ENCODE results near the gene SIAH1. TPM values are rescaled to one million over a fixed set of nuclear protein-coding genes. Genes with fewer than 3 reads are reported as not detected.

The SIAH1 gene
- total RNA-seq, 1 donor from 2014 or later = 29.4 TPM

- Mint-ChIP-seq H3K4me1 (ENCODE audit: unreplicated experiment) (no peaks in the 10 kb centered on the region), H3K4me3 (ENCODE audit: unreplicated experiment) (no peak overlapping the region), H3K27me3 (ENCODE audit: unreplicated experiment) (no peaks in the 10 kb centered on the region), H3K36me3 (ENCODE audit: unreplicated experiment) (no peaks in the 10 kb centered on the region), H3K27ac (ENCODE audit: unreplicated experiment) (no peak overlapping the region), H3K9me3 (ENCODE audit: unreplicated experiment) (no peaks in the 10 kb centered on the region)
- DNase-seq (ENCODE audit: extremely low spot score, unreplicated experiment) = no peak
- TF ChIP-seq, protein P1, sequence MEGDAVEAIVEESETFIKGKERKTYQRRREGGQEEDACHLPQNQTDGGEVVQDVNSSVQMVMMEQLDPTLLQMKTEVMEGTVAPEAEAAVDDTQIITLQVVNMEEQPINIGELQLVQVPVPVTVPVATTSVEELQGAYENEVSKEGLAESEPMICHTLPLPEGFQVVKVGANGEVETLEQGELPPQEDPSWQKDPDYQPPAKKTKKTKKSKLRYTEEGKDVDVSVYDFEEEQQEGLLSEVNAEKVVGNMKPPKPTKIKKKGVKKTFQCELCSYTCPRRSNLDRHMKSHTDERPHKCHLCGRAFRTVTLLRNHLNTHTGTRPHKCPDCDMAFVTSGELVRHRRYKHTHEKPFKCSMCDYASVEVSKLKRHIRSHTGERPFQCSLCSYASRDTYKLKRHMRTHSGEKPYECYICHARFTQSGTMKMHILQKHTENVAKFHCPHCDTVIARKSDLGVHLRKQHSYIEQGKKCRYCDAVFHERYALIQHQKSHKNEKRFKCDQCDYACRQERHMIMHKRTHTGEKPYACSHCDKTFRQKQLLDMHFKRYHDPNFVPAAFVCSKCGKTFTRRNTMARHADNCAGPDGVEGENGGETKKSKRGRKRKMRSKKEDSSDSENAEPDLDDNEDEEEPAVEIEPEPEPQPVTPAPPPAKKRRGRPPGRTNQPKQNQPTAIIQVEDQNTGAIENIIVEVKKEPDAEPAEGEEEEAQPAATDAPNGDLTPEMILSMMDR (IDR thresholded peaks at IDR 0.05) = no peak
These were observed 8.5 kb upstream of the SIAH1 start for GRCh38 chr16:48393485-48394354.

DNA sequence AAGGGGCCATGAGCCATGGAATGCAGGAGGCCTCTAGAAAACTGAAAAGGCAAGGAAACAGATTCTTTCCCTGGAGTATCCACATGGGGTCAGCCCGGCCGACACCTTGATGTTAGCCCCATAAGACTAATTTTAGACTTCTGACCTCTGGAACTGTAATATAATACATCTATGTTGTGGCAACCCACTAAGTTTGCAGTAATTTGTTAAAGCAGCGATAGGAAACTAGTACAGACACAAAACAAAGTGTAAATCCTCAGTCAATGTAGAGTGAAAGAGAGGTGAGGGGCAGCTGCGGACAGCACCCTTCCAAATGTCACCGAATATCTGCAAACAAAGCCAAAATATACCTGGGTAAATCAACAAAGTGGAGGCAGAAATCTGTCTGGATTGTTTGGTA is 7.2 kb upstream of the SIAH1 start:
- no peaks in the 10 kb centered on the region for H3K4me1 Mint-ChIP-seq (ENCODE audit: unreplicated experiment)
- TF ChIP-seq, protein P1 (IDR thresholded peaks at IDR 0.05) = no peak
- no peaks in the 10 kb centered on the region for H3K27me3 Mint-ChIP-seq (ENCODE audit: unreplicated experiment)
- DNase-seq (ENCODE audit: extremely low spot score, unreplicated experiment) = no peak
- H3K27ac Mint-ChIP-seq (ENCODE audit: unreplicated experiment) = no peak overlapping the region
- H3K4me3 Mint-ChIP-seq (ENCODE audit: unreplicated experiment) = no peak overlapping the region
- H3K9me3 Mint-ChIP-seq (ENCODE audit: unreplicated experiment) = no peaks in the 10 kb centered on the region
- H3K36me3 Mint-ChIP-seq (ENCODE audit: unreplicated experiment) = no peaks in the 10 kb centered on the region

GRCh38 chr16:48386559-48387312 is 1.5 kb upstream of the SIAH1 start:
- Mint-ChIP-seq H3K27ac (ENCODE audit: unreplicated experiment) (no peak overlapping the region), H3K9me3 (ENCODE audit: unreplicated experiment) (no peaks in the 10 kb centered on the region), H3K4me3 (ENCODE audit: unreplicated experiment) (no peak overlapping the region), H3K36me3 (ENCODE audit: unreplicated experiment) (no peaks in the 10 kb centered on the region), H3K4me1 (ENCODE audit: unreplicated experiment) (peaks cover 28% of the 10 kb centered on the region), H3K27me3 (ENCODE audit: unreplicated experiment) (no peaks in the 10 kb centered on the region)
- TF ChIP-seq, protein P1 (IDR thresholded peaks at IDR 0.05) = no peak
- DNase-seq (ENCODE audit: extremely low spot score, unreplicated experiment) = no peak

- Mint-ChIP-seq H3K4me3 (ENCODE audit: unreplicated experiment) (peak overlapping the region; percentile 90), H3K9me3 (ENCODE audit: unreplicated experiment) (no peaks in the 10 kb centered on the region), H3K4me1 (ENCODE audit: unreplicated experiment) (peaks cover 43% of the 10 kb centered on the region), H3K27me3 (ENCODE audit: unreplicated experiment) (no peaks in the 10 kb centered on the region), H3K27ac (ENCODE audit: unreplicated experiment) (peak overlapping the region; percentile 95), H3K36me3 (ENCODE audit: unreplicated experiment) (no peaks in the 10 kb centered on the region)
- TF ChIP-seq, protein P1 (IDR thresholded peaks at IDR 0.05) = no peak
- no peak for DNase-seq (ENCODE audit: extremely low spot score, unreplicated experiment)
These were observed 527 bp downstream of the SIAH1 start for GRCh38 chr16:48384520-48385252.

Data from osteocyte (in vitro differentiated cells).